H9 (cell line): ENCODE data around the gene APOC1. TPM values are rescaled to one million over a fixed set of nuclear protein-coding genes. Genes with fewer than 3 reads are reported as not detected.

Experiments used
- DNase-seq: peaks from one replicate; pipeline ENCODE4 v3.0.0-alpha.2; 2017
- H2AFZ ChIP-seq: one replicate; pipeline ENCODE4 v1.6.1; 2013; ENCODE audit warnings: mild to moderate bottlenecking, low read length, control low read depth, moderate library complexity
- H2AK5ac ChIP-seq: 2 replicates; pipeline ENCODE4 v1.6.1; 2013; ENCODE audit warnings: low read length, control low read depth, mixed read lengths; ENCODE audit not compliant: insufficient read length
- H2BK120ac ChIP-seq: one replicate; pipeline ENCODE4 v1.6.1; 2013; ENCODE audit warnings: low read depth, mild to moderate bottlenecking, low read length, control low read depth, inconsistent platforms; ENCODE audit not compliant: poor library complexity, severe bottlenecking
- H2BK12ac ChIP-seq: 2 replicates; pipeline ENCODE4 v1.6.1; 2013; ENCODE audit warnings: low read length, control low read depth, mixed read lengths, low read depth; ENCODE audit not compliant: insufficient read length
- H2BK15ac ChIP-seq: 2 replicates; pipeline ENCODE4 v1.6.1; 2013; ENCODE audit warnings: low read depth, low read length, control low read depth
- H2BK20ac ChIP-seq: one replicate; pipeline ENCODE4 v1.6.1; 2013; ENCODE audit warnings: low read depth, mild to moderate bottlenecking, low read length, control low read depth, inconsistent platforms; ENCODE audit not compliant: poor library complexity, severe bottlenecking
- H2BK5ac ChIP-seq: 2 replicates; pipeline ENCODE4 v1.6.1; 2013; ENCODE audit warnings: low read length, control low read depth, mixed read lengths; ENCODE audit not compliant: insufficient read length
- H3K14ac ChIP-seq: 2 replicates; pipeline ENCODE4 v1.6.1; 2013; ENCODE audit warnings: low read length, control low read depth; ENCODE audit not compliant: insufficient read depth
- H3K18ac ChIP-seq: 2 replicates; pipeline ENCODE4 v1.6.1; 2013; ENCODE audit warnings: low read depth, mild to moderate bottlenecking, mixed read lengths, low read length, control low read depth; ENCODE audit not compliant: insufficient read length
- H3K23ac ChIP-seq: 2 replicates; pipeline ENCODE4 v1.6.1; 2013; ENCODE audit warnings: low read length, control low read depth, mixed read lengths, low read depth; ENCODE audit not compliant: insufficient read length
- H3K23me2 ChIP-seq: 2 replicates; pipeline ENCODE4 v1.6.1; 2013; ENCODE audit warnings: low read depth, mild to moderate bottlenecking, mixed read lengths, low read length, control low read depth; ENCODE audit not compliant: insufficient read length, poor library complexity, severe bottlenecking
- H3K27ac ChIP-seq: 2 replicates; pipeline ENCODE4 v1.5.1; 2013; ENCODE audit warnings: low read length, control low read depth, mixed read lengths, low read depth; ENCODE audit not compliant: insufficient read length
- H3K27me3 ChIP-seq: 2 replicates; pipeline ENCODE4 v1.6.1; 2013; ENCODE audit warnings: low read length, control low read depth, inconsistent platforms; ENCODE audit not compliant: insufficient read depth
- H3K4ac ChIP-seq: 2 replicates; pipeline ENCODE4 v1.6.1; 2013; ENCODE audit warnings: low read depth, mild to moderate bottlenecking, control low read depth, inconsistent platforms, low read length, moderate library complexity
- H3K4me1 ChIP-seq: 2 replicates; pipeline ENCODE4 v1.6.1; 2013; ENCODE audit warnings: low read length, control low read depth, inconsistent platforms; ENCODE audit not compliant: insufficient read depth
- H3K4me2 ChIP-seq: 2 replicates; pipeline ENCODE4 v1.6.1; 2013; ENCODE audit warnings: low read length, control low read depth, mixed read lengths; ENCODE audit not compliant: insufficient read length, insufficient read depth
- H3K56ac ChIP-seq: 2 replicates; pipeline ENCODE4 v1.6.1; 2013; ENCODE audit warnings: low read depth, mild to moderate bottlenecking, mixed read lengths, low read length, control low read depth; ENCODE audit not compliant: insufficient read length
- H3K79me1 ChIP-seq: 2 replicates; pipeline ENCODE4 v1.6.1; 2013; ENCODE audit warnings: low read depth, mild to moderate bottlenecking, moderate library complexity, low read length, control low read depth, inconsistent platforms; ENCODE audit not compliant: insufficient read depth, poor library complexity, severe bottlenecking
- H3K79me2 ChIP-seq: 2 replicates; pipeline ENCODE4 v1.6.1; 2013; ENCODE audit warnings: low read length, control low read depth, inconsistent platforms; ENCODE audit not compliant: insufficient read depth
- H3K9ac ChIP-seq: 2 replicates; pipeline ENCODE4 v1.6.1; 2013; ENCODE audit warnings: low read length, control low read depth, mixed read lengths; ENCODE audit not compliant: insufficient read length; ENCODE audit errors: extremely low read depth
- H3K9me3 ChIP-seq: one replicate; pipeline ENCODE4 v1.6.1; 2013; ENCODE audit warnings: low read depth, low read length, inconsistent platforms; ENCODE audit not compliant: control insufficient read depth
- H3T11ph ChIP-seq: one replicate; pipeline ENCODE4 v1.6.1; 2013; ENCODE audit warnings: mild to moderate bottlenecking, low read length, control low read depth, inconsistent platforms
- H4K20me1 ChIP-seq: one replicate; pipeline ENCODE4 v1.6.1; 2013; ENCODE audit not compliant: control insufficient read depth, insufficient read length, insufficient read depth
- H4K5ac ChIP-seq: 2 replicates; pipeline ENCODE4 v1.6.1; 2013; ENCODE audit warnings: low read depth, mild to moderate bottlenecking, mixed read lengths, low read length, control low read depth; ENCODE audit not compliant: insufficient read length
- H4K8ac ChIP-seq: replicated peaks from 2 replicates; pipeline ENCODE4 v1.6.1; 2013; ENCODE audit warnings: low read length, control low read depth, mixed read lengths, low read depth; ENCODE audit not compliant: insufficient read length
- H4K91ac ChIP-seq: 2 replicates; pipeline ENCODE4 v1.6.1; 2013; ENCODE audit warnings: low read depth, mild to moderate bottlenecking, moderate library complexity, mixed read lengths, low read length, control low read depth; ENCODE audit not compliant: insufficient read length
- H3K27ac Mint-ChIP-seq, 3 experiments: 2 replicates in 2 of 3; 3 replicates in 1 of 3; pipeline ENCODE4 v1.8.0; 2020 to 2021; ENCODE audit warnings: mixed read lengths in 3 of 3, mild to moderate bottlenecking in 1 of 3, moderate library complexity in 1 of 3
- H3K27me3 Mint-ChIP-seq: 2 replicates; pipeline ENCODE4 v1.8.0; 2021; ENCODE audit warnings: low read depth, mild to moderate bottlenecking, moderate library complexity, mixed read lengths
- H3K36me3 Mint-ChIP-seq, 3 experiments: 2 replicates in 2 of 3; 3 replicates in 1 of 3; pipeline ENCODE4 v1.8.0; 2020 to 2021; ENCODE audit warnings: low read depth in 3 of 3, mixed read lengths in 3 of 3; ENCODE audit not compliant: insufficient read depth in 1 of 3
- H3K4me1 Mint-ChIP-seq, 2 experiments: 2 replicates each; pipeline ENCODE4 v1.8.0; 2020; ENCODE audit warnings: mixed read lengths in 2 of 2
- H3K4me3 Mint-ChIP-seq, 2 experiments: 2 replicates in 1 of 2; 3 replicates in 1 of 2; pipeline ENCODE4 v1.8.0; 2020 to 2021; ENCODE audit warnings: mild to moderate bottlenecking in 2 of 2, mixed read lengths in 2 of 2, moderate library complexity in 1 of 2
- H3K9me3 Mint-ChIP-seq, 2 experiments: 2 replicates in 1 of 2; 3 replicates in 1 of 2; pipeline ENCODE4 v1.8.0; 2020; ENCODE audit warnings: mild to moderate bottlenecking in 2 of 2, mixed read lengths in 2 of 2, moderate library complexity in 1 of 2
- WGBS: extraction: QIAGEN DNeasy Blood & Tissue Kit; methylation state at CpG from one replicate; pipeline ENCODE4 v1.1.7; 2013; ENCODE audit warnings: missing lambda C conversion rate, low lambda C conversion rate, mixed read lengths; ENCODE audit not compliant: insufficient read length; ENCODE audit errors: extremely low coverage; 5-methylcytosine and 5-hydroxymethylcytosine counted together
- total RNA-seq: library from RNA; stranded (reverse); gene quantifications from 2 replicates; pipeline ENCODE4 v1.2.1, GENCODE V29; 2021
- TF ChIP-seq, protein P1 (sequence below): fragments of 200-600 bp; sonication (generic); conservative IDR thresholded peaks from 3 replicates; pipeline ENCODE4 v1.8.0; 2021; ENCODE audit warnings: antibody characterized with exemption, mild to moderate bottlenecking

The APOC1 gene
- total RNA-seq, 1 experiment from 2014 or later: 78.1 TPM

DNA sequence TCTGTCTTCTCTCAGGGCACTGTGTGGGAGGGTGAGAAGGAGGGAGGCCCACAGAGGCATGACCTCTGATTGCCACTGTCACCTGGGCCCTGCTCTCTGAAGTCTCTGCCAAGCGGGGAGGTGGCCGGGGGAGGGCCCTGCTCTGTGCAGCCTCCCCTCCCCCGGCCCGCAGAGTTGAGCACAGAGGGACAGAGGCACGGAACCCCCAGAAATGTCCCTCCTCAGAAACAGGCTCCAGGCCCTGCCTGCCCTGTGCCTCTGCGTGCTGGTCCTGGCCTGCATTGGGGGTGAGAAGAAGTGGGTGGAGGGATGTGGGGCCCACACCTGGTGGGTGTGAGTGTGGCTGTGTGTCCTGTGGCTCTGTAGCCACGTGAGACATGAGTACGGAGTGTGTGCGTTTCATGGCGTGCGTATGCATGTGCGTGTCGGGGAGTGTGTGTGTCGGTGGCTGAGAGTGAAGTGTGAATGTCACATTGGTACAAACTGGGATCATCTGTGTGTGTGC, 27.7 kb downstream of the APOC1 start, which contains the start of gene APOC4:
Gene APOC4 (plus strand): TSS at position 171 of the 505 bp plus-strand sequence. CDS start 41 bp downstream, at position 212.
- Mint-ChIP-seq H3K27ac (peak within 1 kb of the TSS in 2 of 3 experiments; percentile 69 to 76; a peak in 3 of 7 replicates), H3K4me1 (no peaks in the 10 kb centered on the region), H3K9me3 (no peaks in the 10 kb centered on the region), H3K27me3 (peaks cover 2% of the 10 kb centered on the region; the same call in 1 of the 2 replicates), H3K4me3 (peak within 1 kb of the TSS in 1 of 2 experiments; percentile 3; a peak in 1 of 5 replicates), H3K36me3 (no peaks in the 10 kb centered on the region)
- no peak within 1 kb of the TSS for H3K9ac ChIP-seq
- H3K18ac ChIP-seq: no peak within 1 kb of the TSS
- no peak for DNase-seq
- no peaks in the 10 kb centered on the region for H3K79me2 ChIP-seq
- no peaks in the 10 kb centered on the region for H3K9me3 ChIP-seq
- TF ChIP-seq, protein P1, sequence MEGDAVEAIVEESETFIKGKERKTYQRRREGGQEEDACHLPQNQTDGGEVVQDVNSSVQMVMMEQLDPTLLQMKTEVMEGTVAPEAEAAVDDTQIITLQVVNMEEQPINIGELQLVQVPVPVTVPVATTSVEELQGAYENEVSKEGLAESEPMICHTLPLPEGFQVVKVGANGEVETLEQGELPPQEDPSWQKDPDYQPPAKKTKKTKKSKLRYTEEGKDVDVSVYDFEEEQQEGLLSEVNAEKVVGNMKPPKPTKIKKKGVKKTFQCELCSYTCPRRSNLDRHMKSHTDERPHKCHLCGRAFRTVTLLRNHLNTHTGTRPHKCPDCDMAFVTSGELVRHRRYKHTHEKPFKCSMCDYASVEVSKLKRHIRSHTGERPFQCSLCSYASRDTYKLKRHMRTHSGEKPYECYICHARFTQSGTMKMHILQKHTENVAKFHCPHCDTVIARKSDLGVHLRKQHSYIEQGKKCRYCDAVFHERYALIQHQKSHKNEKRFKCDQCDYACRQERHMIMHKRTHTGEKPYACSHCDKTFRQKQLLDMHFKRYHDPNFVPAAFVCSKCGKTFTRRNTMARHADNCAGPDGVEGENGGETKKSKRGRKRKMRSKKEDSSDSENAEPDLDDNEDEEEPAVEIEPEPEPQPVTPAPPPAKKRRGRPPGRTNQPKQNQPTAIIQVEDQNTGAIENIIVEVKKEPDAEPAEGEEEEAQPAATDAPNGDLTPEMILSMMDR: no peak
- no peak within 1 kb of the TSS for H4K5ac ChIP-seq
- peaks cover 3% of the 10 kb centered on the region for H3K23me2 ChIP-seq
- no peak within 1 kb of the TSS for H2BK120ac ChIP-seq
- no peak within 1 kb of the TSS for H3T11ph ChIP-seq
- no peak within 1 kb of the TSS for H2AK5ac ChIP-seq
- no peaks in the 10 kb centered on the region for H3K27me3 ChIP-seq
- no peaks in the 10 kb centered on the region for H3K79me1 ChIP-seq
- H3K4ac ChIP-seq: no peak within 1 kb of the TSS
- H2BK5ac ChIP-seq: no peak within 1 kb of the TSS
- no peak within 1 kb of the TSS for H2BK12ac ChIP-seq
- no peaks in the 10 kb centered on the region for H3K4me1 ChIP-seq
- H4K20me1 ChIP-seq: no peaks in the 10 kb centered on the region
- H3K27ac ChIP-seq: no peak within 1 kb of the TSS
- no peak within 1 kb of the TSS for H4K91ac ChIP-seq
- H3K23ac ChIP-seq: no peak within 1 kb of the TSS
- no peak within 1 kb of the TSS for H2AFZ ChIP-seq
- H2BK15ac ChIP-seq: no peak within 1 kb of the TSS
- H4K8ac ChIP-seq: no peak within 1 kb of the TSS
- WGBS: no CpG with 5 or more reads among the region's 14 CpGs
- H3K14ac ChIP-seq: no peak within 1 kb of the TSS
- no peak within 1 kb of the TSS for H2BK20ac ChIP-seq
- H3K56ac ChIP-seq: no peak within 1 kb of the TSS
- no peak within 1 kb of the TSS for H3K4me2 ChIP-seq
